Progenitor cell of endocrine pancreas (in vitro differentiated cells): ENCODE data around the gene ZFPL1. TPM values are rescaled to one million over a fixed set of nuclear protein-coding genes. Genes with fewer than 3 reads are reported as not detected.
"Not testable (repeated sequence)": the region's sequence is repeated elsewhere in the genome, so short reads cannot be mapped to it uniquely, and the experiment has no call there.

Source experiments
- DNase-seq: peaks from one replicate; pipeline ENCODE4 v3.0.0; 2021; ENCODE audit warnings: low spot score; ENCODE audit not compliant: unreplicated experiment
- H3K27ac Mint-ChIP-seq: 2 replicates; pipeline ENCODE4 v1.8.0; 2021; ENCODE audit warnings: mild to moderate bottlenecking, moderate library complexity, mixed read lengths
- H3K27me3 Mint-ChIP-seq: 2 replicates; pipeline ENCODE4 v1.8.0; 2021; ENCODE audit warnings: mixed read lengths
- H3K36me3 Mint-ChIP-seq: 2 replicates; pipeline ENCODE4 v1.8.0; 2022; ENCODE audit warnings: mixed read lengths; ENCODE audit not compliant: insufficient read depth
- H3K4me1 Mint-ChIP-seq: 2 replicates; pipeline ENCODE4 v1.8.0; 2021; ENCODE audit warnings: low read depth, mixed read lengths
- H3K4me3 Mint-ChIP-seq: 2 replicates; pipeline ENCODE4 v1.8.0; 2021; ENCODE audit warnings: low read depth, mild to moderate bottlenecking, moderate library complexity, mixed read lengths
- H3K9me3 Mint-ChIP-seq: 2 replicates; pipeline ENCODE4 v1.8.0; 2021; ENCODE audit warnings: low read depth, mixed read lengths
- total RNA-seq: library from RNA; stranded (reverse); gene quantifications from 2 replicates; pipeline ENCODE4 v1.2.1, GENCODE V29; 2021
- TF ChIP-seq, protein P1 (sequence below): fragments of 200-600 bp; sonication (generic); IDR thresholded peaks from one replicate; pipeline ENCODE4 v1.5.0; 2021; ENCODE audit warnings: antibody characterized with exemption, mild to moderate bottlenecking; ENCODE audit not compliant: unreplicated experiment

Gene ZFPL1
- total RNA-seq, 1 donor from 2014 or later = 43.3 TPM

DNA sequence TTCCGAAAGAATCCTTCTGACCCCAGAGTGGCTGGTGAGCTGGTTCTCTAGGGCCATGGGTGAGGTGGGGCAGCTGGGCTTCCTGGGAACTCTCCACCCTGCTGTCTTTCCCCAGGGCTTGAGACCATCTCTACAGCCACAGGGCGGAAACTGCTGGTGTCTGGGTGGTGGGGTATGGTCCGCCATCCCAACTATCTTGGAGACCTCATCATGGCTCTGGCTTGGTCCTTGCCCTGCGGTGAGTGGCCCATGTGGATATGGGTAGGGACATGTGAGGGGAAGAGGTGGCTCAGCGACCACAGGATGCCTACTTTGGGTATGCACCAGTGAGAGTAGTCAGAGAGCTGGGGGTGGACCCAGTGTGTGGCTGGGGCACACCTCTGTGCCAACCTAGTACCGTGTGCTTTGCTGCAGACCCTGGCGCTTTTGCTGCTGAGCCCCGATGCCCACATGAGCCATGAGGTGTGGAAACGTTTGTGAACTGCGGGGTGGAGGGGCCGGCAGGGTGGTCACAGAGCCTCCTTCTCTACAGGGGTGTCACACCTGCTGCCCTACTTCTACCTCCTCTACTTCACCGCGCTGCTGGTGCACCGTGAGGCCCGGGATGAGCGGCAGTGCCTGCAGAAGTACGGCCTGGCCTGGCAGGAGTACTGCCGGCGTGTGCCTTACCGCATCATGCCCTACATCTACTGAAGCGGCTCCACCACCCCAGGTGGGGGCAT, 31.5 kb downstream of the ZFPL1 start:
- DNase-seq = no peak
- Mint-ChIP-seq H3K9me3 (no peaks in the 10 kb centered on the region), H3K27ac (peak overlapping the region; percentile 33), H3K4me1 (peaks cover 11% of the 10 kb centered on the region), H3K36me3 (peaks cover 11% of the 10 kb centered on the region), H3K4me3 (peak overlapping the region; percentile 86), H3K27me3 (no peaks in the 10 kb centered on the region)
- TF ChIP-seq, protein P1, sequence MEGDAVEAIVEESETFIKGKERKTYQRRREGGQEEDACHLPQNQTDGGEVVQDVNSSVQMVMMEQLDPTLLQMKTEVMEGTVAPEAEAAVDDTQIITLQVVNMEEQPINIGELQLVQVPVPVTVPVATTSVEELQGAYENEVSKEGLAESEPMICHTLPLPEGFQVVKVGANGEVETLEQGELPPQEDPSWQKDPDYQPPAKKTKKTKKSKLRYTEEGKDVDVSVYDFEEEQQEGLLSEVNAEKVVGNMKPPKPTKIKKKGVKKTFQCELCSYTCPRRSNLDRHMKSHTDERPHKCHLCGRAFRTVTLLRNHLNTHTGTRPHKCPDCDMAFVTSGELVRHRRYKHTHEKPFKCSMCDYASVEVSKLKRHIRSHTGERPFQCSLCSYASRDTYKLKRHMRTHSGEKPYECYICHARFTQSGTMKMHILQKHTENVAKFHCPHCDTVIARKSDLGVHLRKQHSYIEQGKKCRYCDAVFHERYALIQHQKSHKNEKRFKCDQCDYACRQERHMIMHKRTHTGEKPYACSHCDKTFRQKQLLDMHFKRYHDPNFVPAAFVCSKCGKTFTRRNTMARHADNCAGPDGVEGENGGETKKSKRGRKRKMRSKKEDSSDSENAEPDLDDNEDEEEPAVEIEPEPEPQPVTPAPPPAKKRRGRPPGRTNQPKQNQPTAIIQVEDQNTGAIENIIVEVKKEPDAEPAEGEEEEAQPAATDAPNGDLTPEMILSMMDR = no peak

DNA sequence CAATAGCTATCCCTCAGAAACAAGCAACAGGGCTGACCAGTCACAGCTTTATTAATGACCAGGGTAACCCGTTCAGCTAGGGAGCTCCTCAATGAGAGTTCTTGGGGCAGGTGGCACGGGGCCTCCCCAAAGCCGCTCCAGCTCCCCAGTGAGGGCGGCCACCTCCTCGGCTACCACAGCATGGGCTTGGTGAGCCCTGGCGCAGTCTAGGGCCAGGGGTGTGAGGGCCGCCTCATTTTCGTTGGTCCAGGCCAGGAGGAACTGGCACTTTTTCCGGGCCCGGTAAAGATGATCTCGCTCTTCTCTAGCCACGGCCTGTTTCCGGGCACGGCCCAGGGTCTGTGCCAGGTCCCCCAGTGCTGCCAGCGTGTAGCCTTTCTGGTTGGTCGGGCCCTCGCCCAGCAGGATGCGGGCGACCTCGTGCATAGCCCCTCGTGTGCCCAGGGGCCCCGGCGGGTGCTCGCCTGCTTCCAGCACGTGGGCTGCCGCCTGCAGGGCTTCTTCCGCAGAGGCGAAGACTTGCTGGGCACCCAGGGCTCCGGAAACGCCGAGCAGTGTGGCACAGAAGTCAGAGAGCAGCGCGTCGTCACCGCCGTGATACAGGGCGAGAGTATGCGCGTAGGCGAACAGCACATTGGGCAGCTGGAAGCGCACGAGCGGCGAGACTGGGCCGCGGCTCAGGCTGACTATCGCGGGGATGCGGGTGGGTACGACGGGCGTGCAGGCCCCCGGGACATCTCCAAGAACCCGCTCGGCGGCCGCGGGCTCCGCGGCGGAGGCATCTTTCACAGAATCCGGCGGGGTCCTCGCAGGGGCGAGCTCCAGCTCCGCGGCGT, 32.6 kb downstream of the ZFPL1 start:
- Mint-ChIP-seq H3K36me3 (peaks cover 17% of the 10 kb centered on the region), H3K27ac (peak overlapping the region; percentile 95)

DNA sequence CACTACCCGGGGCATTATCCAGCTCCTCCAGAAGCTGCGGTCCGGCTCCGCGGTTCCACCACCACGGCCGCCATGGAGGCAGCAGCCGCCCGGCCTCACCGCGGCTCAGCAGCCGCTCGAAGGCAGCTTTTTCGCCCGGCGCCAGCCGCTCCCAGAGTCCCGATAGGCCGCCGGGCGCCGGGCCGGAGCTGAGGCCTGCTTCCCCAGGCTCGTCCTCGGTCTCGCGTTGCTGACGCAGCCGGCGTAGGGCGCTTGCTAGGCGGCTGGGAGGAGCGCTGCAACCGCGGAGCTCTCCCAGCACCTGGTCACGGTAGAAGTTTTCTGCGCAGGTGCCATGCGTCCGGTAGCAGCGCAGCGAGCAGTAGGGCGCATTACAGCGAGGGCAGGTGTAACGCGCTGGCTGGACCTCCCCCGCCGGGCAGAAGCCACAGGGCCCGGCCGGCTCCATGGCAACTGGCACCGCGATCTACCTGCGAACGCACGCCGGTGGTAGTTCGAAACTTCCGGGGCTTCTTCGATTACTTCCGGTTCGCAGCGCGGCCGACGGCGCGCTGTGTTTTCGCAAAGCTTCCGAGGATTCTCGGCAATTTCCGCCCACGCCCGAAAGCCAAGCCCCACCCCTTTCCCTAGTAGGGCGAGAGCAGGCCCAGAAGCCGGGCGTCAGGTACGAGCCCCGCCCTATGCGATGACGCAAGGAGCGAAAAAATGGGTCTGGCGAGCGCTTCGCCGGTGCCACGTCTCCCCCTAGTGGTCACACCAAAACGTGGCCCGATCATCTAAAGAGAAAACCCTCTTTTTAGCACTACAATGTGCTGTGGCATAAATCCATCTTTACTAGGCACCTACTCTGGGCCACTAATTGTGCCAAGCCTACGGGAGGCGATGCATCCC, 33.4 kb downstream of the ZFPL1 start, which contains the start of gene ZNHIT2:
ZNHIT2 (minus strand) TSS at position 496 of the 891 bp plus-strand sequence; CDS start at position 448, 48 bp downstream.
- Mint-ChIP-seq H3K4me3 (peak within 1 kb of the TSS; percentile 86), H3K4me1 (peaks cover 20% of the 10 kb centered on the region), H3K27ac (peak within 1 kb of the TSS; percentile 97), H3K27me3 (no peaks in the 10 kb centered on the region), H3K36me3 (peaks cover 17% of the 10 kb centered on the region), H3K9me3 (no peaks in the 10 kb centered on the region)
- peak; percentile 98 for DNase-seq
- TF ChIP-seq, protein P1 = peak; percentile 91

More for the DNA sequence above, 32.6 kb downstream of the ZFPL1 start:
- Mint-ChIP-seq H3K27me3 (no peaks in the 10 kb centered on the region), H3K4me1 (peaks cover 16% of the 10 kb centered on the region), H3K9me3 (no peaks in the 10 kb centered on the region), H3K4me3 (peak overlapping the region; percentile 86)
- TF ChIP-seq, protein P1 = no peak
- DNase-seq = no peak

DNA sequence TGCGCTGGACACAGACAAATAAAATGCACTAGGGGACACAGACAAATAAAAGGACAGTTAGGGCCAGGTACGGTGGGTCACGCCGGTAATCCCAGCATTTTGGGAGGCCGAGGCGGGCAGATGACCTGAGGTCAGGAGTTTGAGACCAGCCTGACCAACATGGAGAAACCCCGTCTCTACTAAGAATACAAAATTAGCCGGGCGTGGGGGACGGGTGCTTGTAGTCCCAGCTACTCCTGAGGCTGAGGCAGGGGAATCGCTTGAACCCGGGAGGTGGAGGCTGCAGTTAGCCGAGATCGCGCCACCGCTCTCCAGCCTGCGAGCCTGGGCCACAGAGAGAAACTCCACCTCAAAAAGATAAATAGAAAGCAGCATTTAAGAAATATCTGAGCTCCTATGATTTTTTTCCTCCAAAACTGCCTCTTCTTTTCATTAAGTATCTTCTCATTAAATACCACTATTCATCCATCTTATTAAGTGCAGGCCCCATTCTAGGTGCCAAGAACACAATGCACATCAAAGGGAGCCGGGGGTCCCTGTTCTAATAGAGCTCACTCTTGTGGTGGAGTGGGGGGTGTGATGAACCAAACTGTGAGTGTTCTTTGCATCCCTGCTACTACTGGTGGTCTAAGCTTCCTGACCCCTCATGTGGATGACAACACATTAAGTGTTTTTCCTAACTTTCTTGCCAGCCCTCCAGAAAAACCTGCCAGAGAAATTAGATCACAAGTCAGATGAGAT, 34.2 kb downstream of the ZFPL1 start:
- peaks cover 18% of the 10 kb centered on the region for H3K4me1 Mint-ChIP-seq
- H3K9me3 Mint-ChIP-seq = no peaks in the 10 kb centered on the region
- no peak for DNase-seq
- TF ChIP-seq, protein P1 = peak; percentile 9
- H3K27ac Mint-ChIP-seq = peak overlapping the region; percentile 97
- H3K36me3 Mint-ChIP-seq = peaks cover 17% of the 10 kb centered on the region
- H3K4me3 Mint-ChIP-seq = peak overlapping the region; percentile 86
- no peaks in the 10 kb centered on the region for H3K27me3 Mint-ChIP-seq

DNA sequence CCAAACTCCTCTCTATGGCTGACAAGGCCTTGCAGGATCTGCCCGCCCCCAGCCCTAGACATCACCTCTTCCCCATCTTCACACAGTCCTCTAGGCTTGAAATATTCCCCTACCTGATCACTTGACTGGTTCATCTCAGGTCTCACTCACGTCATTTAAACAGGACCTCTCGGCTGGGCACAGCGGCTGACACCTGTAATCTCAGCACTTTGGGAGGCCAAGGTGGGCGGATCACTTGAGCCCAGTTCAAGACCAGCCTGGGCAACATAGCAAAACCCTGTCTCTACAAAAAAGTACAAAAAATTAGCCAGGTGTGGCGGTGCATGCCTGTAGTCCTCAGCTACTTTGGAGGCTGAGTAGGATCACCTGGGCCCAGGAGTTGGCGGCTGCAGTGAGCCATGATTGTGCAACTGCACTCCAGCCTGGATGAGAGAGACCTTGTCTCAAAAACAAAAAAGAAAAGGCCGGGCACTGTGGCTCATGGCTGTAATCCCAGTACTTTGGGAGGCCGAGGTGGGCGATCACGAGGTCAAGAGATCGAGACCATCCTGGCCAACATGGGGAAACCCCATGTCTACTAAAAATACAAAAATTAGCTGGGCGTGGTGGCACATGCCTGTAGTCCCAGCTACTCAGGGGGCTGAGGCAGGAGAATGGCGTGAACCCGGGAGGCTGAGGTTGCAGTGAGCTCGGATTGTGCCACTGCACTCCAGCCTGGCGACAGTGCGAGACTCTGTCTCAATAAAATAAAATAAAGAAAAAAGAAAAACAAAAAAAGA, 35.1 kb downstream of the ZFPL1 start:
- peaks cover 16% of the 10 kb centered on the region for H3K36me3 Mint-ChIP-seq

More for the DNA sequence above, 35.1 kb downstream of the ZFPL1 start:
- peaks cover 14% of the 10 kb centered on the region for H3K4me1 Mint-ChIP-seq
- H3K27me3 Mint-ChIP-seq, H3K9me3 Mint-ChIP-seq, DNase-seq: not testable (repeated sequence)
- peak overlapping the region; percentile 84 for H3K27ac Mint-ChIP-seq
- H3K4me3 Mint-ChIP-seq = peak overlapping the region; percentile 16
